ENCODE measurements around the gene PCP4. TPM values are rescaled to one million over a fixed set of nuclear protein-coding genes. Genes with fewer than 3 reads are reported as not detected.
"Not testable (repeated sequence)": the region's sequence is repeated elsewhere in the genome, so short reads cannot be mapped to it uniquely, and the experiment has no call there.

Gene PCP4
- total RNA-seq, 1 experiment from 2014 or later: not detected

DNA sequence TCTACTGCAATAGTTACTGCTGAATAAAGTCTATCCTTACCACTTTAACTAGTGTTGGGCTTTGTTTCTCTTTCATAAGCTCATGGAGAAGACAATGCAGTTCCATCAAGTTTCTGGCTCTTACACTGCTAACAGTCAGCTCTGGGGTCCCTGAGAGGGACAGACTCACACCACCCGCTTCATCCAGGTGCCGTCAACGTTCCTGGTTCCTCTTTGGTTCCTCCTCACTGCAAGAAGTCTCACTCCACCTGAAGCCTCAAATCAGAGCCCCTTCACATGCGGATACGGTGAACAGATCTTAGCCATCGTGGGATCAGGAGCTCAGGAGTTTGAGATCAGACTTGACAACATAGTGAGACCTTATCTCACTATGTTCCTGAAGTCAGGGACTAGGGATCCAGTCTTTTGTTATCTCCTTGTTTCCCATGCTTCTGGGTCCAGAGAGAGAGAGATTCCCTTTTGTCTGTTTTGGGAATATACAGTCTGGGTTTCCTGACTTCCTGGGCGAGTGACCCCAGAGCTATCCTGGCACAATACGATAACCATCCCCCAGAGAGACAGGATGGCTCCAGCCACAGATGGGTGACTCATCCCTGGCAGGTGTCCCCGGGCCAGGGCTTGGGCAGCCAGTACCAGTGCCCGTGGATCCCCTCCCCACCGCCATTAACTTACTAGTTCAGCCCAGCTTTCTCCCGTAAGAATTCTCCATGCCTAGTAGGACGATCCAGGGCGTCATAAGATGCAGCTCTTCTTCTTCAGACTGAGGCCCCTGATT, 14.3 kb upstream of the PCP4 start:
- DNase-seq (ENCODE audit: low read depth, low spot score): no peak
- in situ Hi-C loops (cut with HindIII; ENCODE audit: low pct_unique_long_range_greater_than_20kb, low sequenced_read_pairs): no loop called here

DNA sequence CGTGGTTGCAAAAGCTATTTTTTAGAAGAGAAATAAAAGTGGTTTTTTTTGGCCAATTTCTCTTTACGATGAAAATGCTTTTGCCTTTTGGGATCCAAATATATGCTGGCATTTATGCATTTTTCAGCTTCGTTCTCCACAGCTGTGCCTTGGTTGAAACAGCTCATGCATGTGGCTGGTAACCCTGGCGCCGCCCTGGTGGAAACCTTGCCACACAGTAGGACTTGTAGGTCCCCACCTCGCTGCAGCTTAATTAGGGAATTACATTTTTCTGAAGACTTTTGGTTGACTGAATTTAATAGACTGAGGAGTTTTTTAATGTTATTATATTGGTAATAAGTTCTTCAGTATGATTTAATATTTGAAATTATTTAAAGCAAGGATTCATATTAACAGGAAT, 12.7 kb upstream of the PCP4 start:
- DNase-seq (ENCODE audit: low read depth, low spot score): no peak
- in situ Hi-C loops (cut with HindIII; ENCODE audit: low pct_unique_long_range_greater_than_20kb, low sequenced_read_pairs): no loop called here

DNA sequence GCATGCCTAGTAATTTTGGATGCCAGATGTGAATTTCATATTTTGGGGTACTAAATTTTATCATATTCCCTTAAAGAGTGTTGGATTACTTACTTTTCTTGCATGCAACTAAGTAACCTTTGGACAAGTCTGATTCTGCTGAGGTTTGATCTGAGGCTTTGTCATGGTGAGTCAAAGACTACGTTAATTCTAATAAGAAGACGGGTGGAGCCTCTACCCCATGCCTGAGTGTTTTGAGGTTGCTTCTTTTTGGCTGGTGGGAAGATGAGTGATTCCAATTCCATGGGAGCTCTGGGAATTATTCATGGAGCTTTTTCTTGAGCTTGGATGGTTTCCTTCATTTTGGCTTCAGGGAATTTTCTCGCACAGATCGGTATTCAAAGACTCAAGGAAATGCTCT, 11.6 kb upstream of the PCP4 start:
- no peak for DNase-seq (ENCODE audit: low read depth, low spot score)

DNA sequence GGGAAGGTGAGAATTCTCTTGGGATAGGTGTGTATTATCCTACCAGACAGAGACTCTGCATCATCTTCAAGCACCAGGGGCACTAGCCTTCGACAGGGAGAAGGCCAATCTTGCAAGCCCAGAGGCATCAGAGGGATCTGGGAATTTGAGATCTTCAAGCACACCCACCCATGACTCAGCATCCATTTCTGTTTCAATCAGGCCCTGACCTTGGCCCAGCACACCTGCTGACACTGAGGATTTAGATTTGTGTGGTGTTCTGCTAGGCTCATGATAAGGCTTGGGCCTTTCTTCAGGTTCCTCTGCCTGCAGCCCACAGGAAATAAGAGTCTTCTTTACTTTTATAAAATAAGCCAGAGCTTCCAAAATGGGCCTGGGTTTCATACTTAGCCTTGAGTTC, 6.6 kb upstream of the PCP4 start:
- in situ Hi-C loops (cut with HindIII; ENCODE audit: low pct_unique_long_range_greater_than_20kb, low sequenced_read_pairs): no loop called here
- no peak for DNase-seq (ENCODE audit: low read depth, low spot score)

More for the DNA sequence above, 11.6 kb upstream of the PCP4 start:
- in situ Hi-C loops (cut with HindIII; ENCODE audit: low pct_unique_long_range_greater_than_20kb, low sequenced_read_pairs): no loop called here

DNA sequence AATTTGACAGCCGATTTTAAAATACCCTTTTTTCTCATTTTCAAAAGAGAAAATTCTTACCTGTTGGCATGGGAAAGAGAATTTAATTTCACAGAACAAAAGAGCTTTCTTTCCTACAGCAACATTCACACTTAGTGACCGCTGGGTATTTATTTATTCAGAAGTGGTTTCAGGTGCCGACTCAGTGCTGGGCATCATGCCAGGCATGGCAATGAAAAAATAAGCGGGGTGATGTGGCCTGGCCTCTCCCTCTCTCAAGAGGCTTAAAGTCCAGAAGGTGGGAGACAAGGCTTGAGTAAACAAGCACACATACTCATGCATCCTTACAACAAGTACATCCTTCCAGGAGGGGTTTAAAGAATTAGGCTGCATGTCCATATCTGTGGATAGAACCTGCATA, 4.1 kb upstream of the PCP4 start:
- in situ Hi-C loops (cut with HindIII; ENCODE audit: low pct_unique_long_range_greater_than_20kb, low sequenced_read_pairs): no loop called here
- DNase-seq (ENCODE audit: low read depth, low spot score): no peak

DNA sequence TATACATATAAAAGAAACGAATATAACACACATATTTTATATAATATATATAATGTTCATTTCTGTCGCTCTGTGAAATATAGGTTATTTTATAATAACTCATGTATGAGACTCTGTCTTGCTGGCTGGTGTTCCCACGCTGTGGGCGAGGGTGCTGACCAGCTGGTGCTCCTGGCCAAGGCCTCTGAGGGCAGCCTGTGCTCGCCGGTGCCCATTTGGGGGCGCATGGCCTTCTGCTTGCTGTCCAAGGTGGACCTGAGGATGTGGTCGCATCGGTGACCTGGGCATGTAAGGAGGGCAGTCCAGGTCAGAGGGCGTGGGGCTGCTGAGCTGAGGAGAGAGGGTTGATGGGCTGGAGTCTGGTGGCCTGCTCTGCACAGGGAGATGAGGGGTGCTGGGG, 1.1 kb upstream of the PCP4 start:
- no peak for DNase-seq (ENCODE audit: low read depth, low spot score)
- in situ Hi-C loops (cut with HindIII; ENCODE audit: low pct_unique_long_range_greater_than_20kb, low sequenced_read_pairs): no loop called here

DNA sequence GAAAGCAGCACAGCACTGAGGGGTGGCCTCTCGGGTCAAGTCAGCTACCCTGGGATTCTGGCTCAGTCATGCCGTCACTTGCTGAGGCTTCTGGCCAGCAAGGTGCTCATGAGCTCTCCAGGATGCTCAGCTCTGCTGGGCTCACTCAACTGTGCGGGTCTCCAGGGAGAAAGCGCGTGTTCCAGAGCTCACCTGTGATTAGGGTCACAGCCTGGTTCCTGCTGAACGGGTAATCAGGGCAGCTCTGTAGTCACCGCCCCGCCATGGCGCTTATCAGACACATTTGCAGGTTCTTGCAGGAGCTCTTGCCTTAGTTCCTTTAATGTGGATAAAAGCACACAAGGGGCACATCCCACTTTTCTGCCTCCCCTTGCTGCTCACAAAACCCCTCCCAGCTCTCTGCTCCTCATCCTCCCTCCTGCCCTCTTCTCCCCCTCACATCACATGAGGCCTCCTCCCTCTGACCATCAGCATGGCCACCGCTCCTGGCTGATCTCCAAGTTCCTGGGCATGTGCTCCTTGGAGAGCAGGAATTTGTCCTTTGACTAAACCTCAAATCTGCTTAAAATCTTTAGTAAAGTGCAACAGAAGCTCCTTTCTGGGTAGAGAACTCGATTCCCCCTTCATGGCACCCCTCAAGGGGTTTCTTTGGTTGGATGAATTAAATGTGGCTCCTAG, 2.0 kb downstream of the PCP4 start:
- DNase-seq (ENCODE audit: low read depth, low spot score): no peak
- in situ Hi-C loops (cut with HindIII; ENCODE audit: low pct_unique_long_range_greater_than_20kb, low sequenced_read_pairs): no loop called here

DNA sequence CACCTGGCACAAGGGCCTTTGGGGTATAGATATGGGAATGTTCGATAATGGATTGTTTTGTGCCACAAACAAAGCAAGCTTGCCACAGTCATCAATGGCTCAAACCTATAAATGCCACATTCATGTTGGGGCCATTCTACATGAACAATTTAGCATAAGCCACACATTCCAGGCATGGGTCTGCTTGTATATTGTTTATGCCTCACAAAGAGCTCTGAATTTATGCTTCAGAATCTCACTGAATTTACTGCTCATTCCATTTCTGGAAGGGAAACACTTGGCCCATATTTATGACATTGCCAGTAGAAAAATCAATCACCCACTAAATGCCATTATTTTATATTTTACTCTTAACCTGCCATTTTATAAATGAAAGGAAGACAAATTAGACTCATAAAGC, 6.4 kb downstream of the PCP4 start:
- in situ Hi-C loops (cut with HindIII; ENCODE audit: low pct_unique_long_range_greater_than_20kb, low sequenced_read_pairs): no loop called here
- no peak for DNase-seq (ENCODE audit: low read depth, low spot score)

DNA sequence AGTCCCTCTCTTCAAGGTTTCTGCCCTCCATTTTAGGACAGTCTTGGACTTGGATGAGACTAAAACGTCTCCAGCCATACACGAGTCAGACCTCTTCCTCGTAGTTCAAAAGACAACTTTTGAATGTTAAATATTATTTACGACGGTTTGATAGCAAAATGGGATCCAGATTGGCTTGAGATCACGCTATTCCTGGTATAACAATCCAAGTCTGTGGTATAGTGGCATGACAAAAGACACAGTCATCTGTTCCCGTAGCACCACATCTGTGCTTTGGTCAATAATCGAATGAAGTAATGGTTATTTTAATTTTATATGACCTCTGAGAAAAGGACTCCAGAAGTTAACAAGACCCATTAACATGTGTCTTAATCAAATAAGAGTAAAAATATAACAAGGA, 7.0 kb downstream of the PCP4 start:
- in situ Hi-C loops (cut with HindIII; ENCODE audit: low pct_unique_long_range_greater_than_20kb, low sequenced_read_pairs): no loop called here

DNA sequence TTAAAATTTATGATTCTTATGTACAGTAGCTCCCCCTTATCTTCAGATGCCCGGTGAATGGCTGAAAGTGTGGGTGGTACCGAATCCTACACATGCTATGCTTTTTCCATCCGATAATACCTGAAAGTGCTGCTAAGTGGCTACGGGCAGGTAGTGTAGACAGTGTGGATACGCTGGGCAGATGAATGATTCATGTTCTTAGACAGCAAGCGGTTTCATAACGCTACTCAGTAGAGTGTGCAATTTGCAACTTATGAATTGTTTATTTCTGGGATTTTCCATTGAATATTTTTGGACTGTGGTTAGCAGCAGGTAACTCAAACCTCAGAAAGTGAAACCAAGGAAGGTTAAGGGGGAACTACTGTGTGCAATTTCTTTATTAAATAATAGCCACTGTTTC, 7.5 kb downstream of the PCP4 start:
- no peak for DNase-seq (ENCODE audit: low read depth, low spot score)
- in situ Hi-C loops (cut with HindIII; ENCODE audit: low pct_unique_long_range_greater_than_20kb, low sequenced_read_pairs): no loop called here

More for the DNA sequence above, 7.0 kb downstream of the PCP4 start:
- DNase-seq (ENCODE audit: low read depth, low spot score): no peak

DNA sequence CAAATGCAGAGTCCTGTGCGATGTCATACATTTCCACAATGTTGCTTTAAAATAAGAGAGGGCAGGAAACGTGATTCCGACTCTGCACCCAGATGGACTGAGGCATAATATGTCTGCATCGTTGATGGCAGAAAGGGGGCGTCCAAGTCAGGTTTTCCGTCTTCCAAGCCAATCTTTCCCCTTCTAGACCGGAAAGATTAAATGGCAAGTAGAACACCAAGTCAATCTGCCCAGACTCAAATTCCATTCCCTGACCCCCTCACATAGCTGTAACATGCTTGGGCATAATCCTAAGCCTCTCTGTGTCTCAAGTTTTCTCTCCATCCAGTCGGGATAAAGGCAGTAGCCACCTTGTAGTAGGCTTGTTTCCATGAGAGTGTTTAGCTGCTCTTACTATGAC, 14.4 kb downstream of the PCP4 start:
- DNase-seq (ENCODE audit: low read depth, low spot score): peak; percentile 4
- in situ Hi-C loops (cut with HindIII; ENCODE audit: low pct_unique_long_range_greater_than_20kb, low sequenced_read_pairs): no loop called here

DNA sequence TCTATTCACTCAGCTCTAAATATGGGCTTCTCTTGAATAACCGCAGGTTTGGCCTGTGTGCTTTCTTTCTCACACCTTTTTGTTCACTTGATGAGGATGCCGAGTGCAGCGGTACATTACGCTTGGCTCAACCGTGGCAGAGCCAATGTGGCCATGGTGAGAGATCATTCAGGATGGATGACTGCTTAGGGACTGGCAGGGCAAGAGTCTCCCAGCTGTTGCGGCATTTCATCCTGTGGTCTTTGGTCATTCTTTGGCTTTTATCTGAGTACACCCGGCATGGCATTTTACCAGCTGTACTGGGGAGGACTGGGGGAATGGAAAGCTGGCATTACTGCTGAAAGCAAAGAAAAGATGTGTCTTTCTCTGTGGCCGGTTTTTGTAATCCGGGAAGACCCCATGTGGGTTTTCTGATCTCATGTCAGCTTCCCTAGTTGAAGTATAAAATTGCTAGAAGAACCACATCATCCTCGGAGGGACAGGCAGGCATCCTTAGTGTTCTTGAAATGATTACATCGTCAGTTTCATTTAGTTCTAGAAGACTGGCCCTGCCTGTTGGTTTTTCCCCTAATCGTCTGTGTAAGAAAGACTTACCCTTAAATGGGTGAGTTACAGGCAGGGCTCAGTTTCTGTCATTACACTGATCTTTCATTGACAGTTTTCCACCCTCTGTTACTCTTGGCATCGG, 15.1 kb downstream of the PCP4 start:
- DNase-seq (ENCODE audit: low read depth, low spot score): no peak
- in situ Hi-C loops (cut with HindIII; ENCODE audit: low pct_unique_long_range_greater_than_20kb, low sequenced_read_pairs): no loop called here

DNA sequence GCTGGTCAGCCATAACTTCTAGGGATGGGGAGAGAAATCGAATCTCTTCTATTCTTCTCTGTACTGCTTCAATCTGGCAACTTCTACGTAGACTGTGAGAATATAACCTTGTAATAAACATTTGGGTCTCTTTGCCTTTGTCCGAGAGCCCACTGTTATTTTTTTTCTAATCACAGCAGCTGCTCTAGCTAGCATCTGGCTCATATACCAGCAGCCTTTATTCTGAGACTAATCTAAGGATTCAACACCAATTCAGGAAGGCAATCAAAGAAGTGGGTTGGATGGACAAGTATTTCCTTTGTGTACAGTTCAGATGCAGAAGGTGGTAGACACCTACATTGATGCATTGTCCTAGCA, 15.6 kb downstream of the PCP4 start:
- in situ Hi-C loops (cut with HindIII; ENCODE audit: low pct_unique_long_range_greater_than_20kb, low sequenced_read_pairs): no loop called here
- no peak for DNase-seq (ENCODE audit: low read depth, low spot score)

DNA sequence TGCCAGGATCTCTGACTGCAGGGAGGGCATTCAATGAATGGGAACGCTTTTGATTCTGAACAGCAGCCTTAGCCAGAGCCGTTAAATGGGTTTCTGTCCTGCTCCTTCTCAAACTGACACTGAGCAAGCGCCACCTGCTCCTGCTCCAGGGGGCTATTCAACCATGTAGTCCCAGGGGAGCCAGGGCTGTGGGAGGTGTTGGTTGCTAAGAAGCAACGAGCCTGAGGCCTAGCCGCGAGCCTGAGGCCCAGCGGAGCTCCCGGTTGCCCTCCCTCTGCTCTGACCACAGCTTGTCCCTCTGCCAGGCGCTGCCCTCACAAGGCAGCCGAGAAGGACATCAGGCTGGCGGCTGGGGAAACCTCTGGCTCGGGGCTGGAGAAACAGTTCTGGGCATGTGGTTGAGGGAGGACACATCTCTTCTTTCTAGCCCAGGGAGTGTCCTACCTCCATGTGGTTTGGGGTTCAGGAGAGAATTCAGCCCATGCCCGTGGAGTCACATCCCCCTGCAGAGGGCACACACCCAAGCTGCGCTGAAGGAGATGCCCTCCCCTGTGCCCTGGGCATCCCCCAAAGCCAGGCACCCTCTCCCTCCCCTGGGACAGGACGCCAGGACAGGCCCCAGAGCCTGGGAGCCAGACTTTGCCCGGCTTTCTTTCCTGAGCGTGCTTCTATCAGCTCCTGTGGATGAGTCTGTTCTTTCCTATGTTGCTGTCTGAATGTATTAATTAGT, 18.0 kb downstream of the PCP4 start:
- in situ Hi-C loops (cut with HindIII; ENCODE audit: low pct_unique_long_range_greater_than_20kb, low sequenced_read_pairs): no loop called here
- no peak for DNase-seq (ENCODE audit: low read depth, low spot score)

DNA sequence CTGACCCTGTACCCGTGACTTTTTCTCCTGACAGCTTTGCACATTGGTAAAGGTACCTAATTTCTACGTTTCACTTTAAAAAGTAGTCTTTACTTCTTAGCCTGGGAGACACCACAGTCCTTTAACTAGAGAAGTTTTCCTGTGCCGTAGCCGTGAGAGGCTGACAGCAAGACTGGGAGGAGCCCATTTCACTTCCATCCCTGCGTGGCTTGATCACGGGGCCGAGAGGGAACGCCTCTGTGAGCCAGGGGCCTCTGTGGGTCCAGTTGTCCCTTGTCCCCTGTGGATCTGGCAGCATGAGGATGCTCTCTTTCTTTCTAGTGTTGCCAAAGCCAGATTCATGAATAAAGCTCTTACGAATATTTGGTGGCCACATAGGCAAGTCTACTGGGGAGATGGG, 21.6 kb downstream of the PCP4 start:
- in situ Hi-C loops (cut with HindIII; ENCODE audit: low pct_unique_long_range_greater_than_20kb, low sequenced_read_pairs): no loop called here
- DNase-seq (ENCODE audit: low read depth, low spot score): no peak

DNA sequence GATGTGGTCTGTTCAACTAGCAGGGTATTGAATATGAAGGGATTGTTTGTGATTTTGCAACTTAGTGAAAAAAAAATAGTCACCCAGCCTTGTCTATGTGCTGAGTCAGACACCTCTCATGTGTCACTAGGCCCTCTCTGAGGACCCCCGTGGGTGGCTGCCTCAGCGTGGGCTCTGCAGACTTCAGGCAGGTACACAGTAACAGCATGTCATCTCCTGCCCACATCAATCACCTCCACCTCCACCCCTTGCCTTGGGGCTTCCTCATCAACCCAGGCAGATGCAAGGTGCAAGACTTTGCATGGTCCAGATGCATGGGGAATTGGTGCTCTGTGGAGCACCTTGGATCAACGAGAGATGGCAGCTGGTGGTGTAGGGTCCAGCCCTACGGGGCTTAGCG, 23.9 kb downstream of the PCP4 start:
- in situ Hi-C loops (cut with HindIII; ENCODE audit: low pct_unique_long_range_greater_than_20kb, low sequenced_read_pairs): no loop called here
- DNase-seq (ENCODE audit: low read depth, low spot score): no peak

DNA sequence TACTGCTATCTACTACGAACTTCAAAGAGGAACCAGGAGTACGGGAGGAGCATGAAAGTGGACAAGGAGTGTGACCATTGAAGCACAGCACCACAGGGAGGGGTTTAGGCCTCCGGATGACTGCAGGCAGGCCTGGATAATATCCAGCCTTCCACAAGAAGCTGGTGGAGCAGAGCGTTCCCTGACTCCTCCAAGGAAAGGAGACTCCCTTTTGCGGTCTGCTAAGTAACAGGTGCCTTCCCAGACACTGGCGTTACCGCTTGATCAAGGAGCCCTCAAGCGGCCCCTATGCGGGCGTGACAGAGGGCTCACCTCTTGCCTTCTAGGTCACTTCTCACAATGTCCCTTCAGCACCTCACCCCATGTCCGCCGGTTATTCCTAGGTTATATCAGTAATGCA, 24.6 kb downstream of the PCP4 start:
- DNase-seq (ENCODE audit: low read depth, low spot score); in situ Hi-C loops (cut with HindIII; ENCODE audit: low pct_unique_long_range_greater_than_20kb, low sequenced_read_pairs): not testable (repeated sequence)

DNA sequence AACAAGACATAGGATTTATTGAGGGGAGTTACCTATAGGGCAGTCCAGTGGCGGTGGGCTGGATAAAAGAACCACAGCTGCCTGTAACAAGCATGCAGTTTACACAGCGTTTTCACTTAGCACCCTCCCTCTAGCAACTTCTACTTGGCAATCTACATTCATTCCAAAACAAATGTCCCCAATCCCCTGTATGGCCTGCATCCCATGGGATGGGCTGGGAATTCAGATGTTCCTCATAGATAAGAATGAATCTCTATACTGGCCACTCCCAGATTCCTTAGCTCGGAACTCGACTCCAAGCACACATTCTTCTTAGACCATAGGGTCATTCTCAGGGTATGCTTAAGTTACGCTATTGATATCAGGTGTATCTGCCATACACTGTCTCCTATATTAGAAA, 33.3 kb downstream of the PCP4 start:
- in situ Hi-C loops (cut with HindIII; ENCODE audit: low pct_unique_long_range_greater_than_20kb, low sequenced_read_pairs): no loop called here
- DNase-seq (ENCODE audit: low read depth, low spot score): no peak

Measured in SK-MEL-5 (cell line).